SU-DHL-6 (cell line): Measurements from ENCODE around the gene GIPC3.

Experiments
- EZH2phosphoT487 ChIP-seq: fragments of 200-600 bp; sonication (generic), shearing (Covaris generic); conservative IDR thresholded peaks from 2 replicates; pipeline ENCODE4 v1.6.1; 2018; ENCODE audit warnings: mild to moderate bottlenecking, antibody characterized with exemption, low read length, moderate library complexity, mixed read lengths
- TF ChIP-seq, protein P1 (sequence below): fragments of 200-600 bp; sonication (generic); IDR thresholded peaks from one replicate; pipeline ENCODE4 v1.5.1; 2017; ENCODE audit warnings: antibody characterized with exemption, mild to moderate bottlenecking, low read length, moderate library complexity; ENCODE audit not compliant: insufficient read depth, poor library complexity, severe bottlenecking

DNA sequence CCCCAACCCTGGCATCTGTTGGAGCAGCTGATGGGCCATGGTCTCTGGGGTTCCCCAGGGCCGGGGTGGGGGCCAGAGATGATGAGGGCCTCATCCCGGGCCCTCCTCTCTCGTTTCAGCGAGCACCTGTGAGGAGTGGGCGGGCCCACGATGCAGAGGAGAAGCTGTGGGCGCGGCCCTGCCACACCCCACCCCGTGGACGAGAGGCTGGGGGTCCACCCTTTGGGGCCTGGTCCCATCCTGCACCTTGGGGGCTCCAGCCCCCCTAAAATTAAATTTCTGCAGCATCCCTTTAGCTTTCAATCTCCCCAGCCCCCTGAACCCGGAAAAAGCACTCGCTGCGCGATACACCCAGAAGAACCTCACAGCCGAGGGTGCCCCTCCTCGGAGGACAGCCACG lies 6.9 kb upstream of the GIPC3 start:
- TF ChIP-seq, protein P1, sequence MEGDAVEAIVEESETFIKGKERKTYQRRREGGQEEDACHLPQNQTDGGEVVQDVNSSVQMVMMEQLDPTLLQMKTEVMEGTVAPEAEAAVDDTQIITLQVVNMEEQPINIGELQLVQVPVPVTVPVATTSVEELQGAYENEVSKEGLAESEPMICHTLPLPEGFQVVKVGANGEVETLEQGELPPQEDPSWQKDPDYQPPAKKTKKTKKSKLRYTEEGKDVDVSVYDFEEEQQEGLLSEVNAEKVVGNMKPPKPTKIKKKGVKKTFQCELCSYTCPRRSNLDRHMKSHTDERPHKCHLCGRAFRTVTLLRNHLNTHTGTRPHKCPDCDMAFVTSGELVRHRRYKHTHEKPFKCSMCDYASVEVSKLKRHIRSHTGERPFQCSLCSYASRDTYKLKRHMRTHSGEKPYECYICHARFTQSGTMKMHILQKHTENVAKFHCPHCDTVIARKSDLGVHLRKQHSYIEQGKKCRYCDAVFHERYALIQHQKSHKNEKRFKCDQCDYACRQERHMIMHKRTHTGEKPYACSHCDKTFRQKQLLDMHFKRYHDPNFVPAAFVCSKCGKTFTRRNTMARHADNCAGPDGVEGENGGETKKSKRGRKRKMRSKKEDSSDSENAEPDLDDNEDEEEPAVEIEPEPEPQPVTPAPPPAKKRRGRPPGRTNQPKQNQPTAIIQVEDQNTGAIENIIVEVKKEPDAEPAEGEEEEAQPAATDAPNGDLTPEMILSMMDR = no peak
- no peak for TF ChIP-seq EZH2phosphoT487
